SU-DHL-6 (cell line): ENCODE measurements around the gene SYNDIG1.

Source experiments
- H2AFZ ChIP-seq: fragments of 200-600 bp; sonication (generic); 2 replicates; pipeline ENCODE4 v1.6.1; 2014; ENCODE audit warnings: low read depth, mild to moderate bottlenecking, moderate library complexity, mixed read lengths, antibody characterized with exemption, low read length; ENCODE audit not compliant: severe bottlenecking
- H3F3A ChIP-seq: fragments of 200-600 bp; shearing (Covaris generic); 2 replicates; pipeline ENCODE4 v1.6.0; 2016; ENCODE audit warnings: antibody characterized with exemption, mild to moderate bottlenecking; ENCODE audit not compliant: insufficient read depth
- H3K27ac ChIP-seq: fragments of 200-600 bp; sonication (generic); 2 replicates; pipeline ENCODE4 v1.5.1; 2016; ENCODE audit warnings: low read depth, mild to moderate bottlenecking, low read length, moderate library complexity, mixed read lengths
- H3K27me3 ChIP-seq: fragments of 200-600 bp; sonication (generic), shearing (Covaris generic); 2 replicates; pipeline ENCODE4 v1.6.0; 2014; ENCODE audit warnings: mild to moderate bottlenecking, low read length
- H3K36me3 ChIP-seq: fragments of 200-600 bp; sonication (generic); 2 replicates; pipeline ENCODE4 v1.6.1; 2014; ENCODE audit warnings: mild to moderate bottlenecking, low read length, mixed read lengths
- H3K4me2 ChIP-seq: fragments of 300-600, 200-600 bp; shearing (Covaris generic), sonication (generic); 2 replicates; pipeline ENCODE4 v1.6.0; 2014; ENCODE audit warnings: low read length, low read depth, mild to moderate bottlenecking; ENCODE audit not compliant: poor library complexity, severe bottlenecking
- H3K4me3 ChIP-seq: fragments of 200-600 bp; sonication (generic); 2 replicates; pipeline ENCODE4 v1.5.1; 2014; ENCODE audit warnings: antibody characterized with exemption, low read length, mild to moderate bottlenecking, mixed read lengths; ENCODE audit not compliant: insufficient read depth, poor library complexity, severe bottlenecking
- H3K79me2 ChIP-seq: fragments of 200-600 bp; sonication (generic); 2 replicates; pipeline ENCODE4 v1.6.1; 2014; ENCODE audit warnings: mild to moderate bottlenecking, low read length, moderate library complexity; ENCODE audit not compliant: insufficient read depth
- H3K9ac ChIP-seq: fragments of 200-600 bp; sonication (generic); 2 replicates; pipeline ENCODE4 v1.7.0; 2014; ENCODE audit warnings: mild to moderate bottlenecking, low read length
- H3K9me2 ChIP-seq: fragments of 200-600 bp; sonication (generic); replicated peaks from 2 replicates; pipeline ENCODE4 v1.6.1; 2014; ENCODE audit warnings: low read length; ENCODE audit not compliant: insufficient read depth
- H3K9me3 ChIP-seq: fragments of 200-600 bp; sonication (generic); 2 replicates; pipeline ENCODE4 v1.6.1; 2014; ENCODE audit warnings: low read length, mixed read lengths; ENCODE audit not compliant: insufficient read depth
- H4K20me1 ChIP-seq: fragments of 200-600 bp; sonication (generic); 2 replicates; pipeline ENCODE4 v1.6.1; 2014; ENCODE audit warnings: low read depth, mild to moderate bottlenecking, antibody characterized with exemption, low read length, moderate library complexity, mixed read lengths
- EZH2phosphoT487 ChIP-seq: fragments of 200-600 bp; sonication (generic), shearing (Covaris generic); conservative IDR thresholded peaks from 2 replicates; pipeline ENCODE4 v1.6.1; 2018; ENCODE audit warnings: mild to moderate bottlenecking, antibody characterized with exemption, low read length, moderate library complexity, mixed read lengths
- TF ChIP-seq, protein P1 (sequence below): fragments of 200-600 bp; sonication (generic); IDR thresholded peaks from one replicate; pipeline ENCODE4 v1.5.1; 2017; ENCODE audit warnings: antibody characterized with exemption, mild to moderate bottlenecking, low read length, moderate library complexity; ENCODE audit not compliant: insufficient read depth, poor library complexity, severe bottlenecking

The SYNDIG1 gene

GRCh38 chr20:24444526-24445190 lies 24.8 kb upstream of the SYNDIG1 start:
- no peak overlapping the region for H3K27ac ChIP-seq
- no peaks in the 10 kb centered on the region for H3K79me2 ChIP-seq
- no peak overlapping the region for H3K4me2 ChIP-seq
- H3K4me3 ChIP-seq: no peak overlapping the region
- H4K20me1 ChIP-seq: no peaks in the 10 kb centered on the region
- H3K27me3 ChIP-seq: no peaks in the 10 kb centered on the region
- no peaks in the 10 kb centered on the region for H3K9me3 ChIP-seq
- no peak overlapping the region for H3K9ac ChIP-seq
- H2AFZ ChIP-seq: no peak overlapping the region
- H3K9me2 ChIP-seq: no peaks in the 10 kb centered on the region
- TF ChIP-seq, protein P1, sequence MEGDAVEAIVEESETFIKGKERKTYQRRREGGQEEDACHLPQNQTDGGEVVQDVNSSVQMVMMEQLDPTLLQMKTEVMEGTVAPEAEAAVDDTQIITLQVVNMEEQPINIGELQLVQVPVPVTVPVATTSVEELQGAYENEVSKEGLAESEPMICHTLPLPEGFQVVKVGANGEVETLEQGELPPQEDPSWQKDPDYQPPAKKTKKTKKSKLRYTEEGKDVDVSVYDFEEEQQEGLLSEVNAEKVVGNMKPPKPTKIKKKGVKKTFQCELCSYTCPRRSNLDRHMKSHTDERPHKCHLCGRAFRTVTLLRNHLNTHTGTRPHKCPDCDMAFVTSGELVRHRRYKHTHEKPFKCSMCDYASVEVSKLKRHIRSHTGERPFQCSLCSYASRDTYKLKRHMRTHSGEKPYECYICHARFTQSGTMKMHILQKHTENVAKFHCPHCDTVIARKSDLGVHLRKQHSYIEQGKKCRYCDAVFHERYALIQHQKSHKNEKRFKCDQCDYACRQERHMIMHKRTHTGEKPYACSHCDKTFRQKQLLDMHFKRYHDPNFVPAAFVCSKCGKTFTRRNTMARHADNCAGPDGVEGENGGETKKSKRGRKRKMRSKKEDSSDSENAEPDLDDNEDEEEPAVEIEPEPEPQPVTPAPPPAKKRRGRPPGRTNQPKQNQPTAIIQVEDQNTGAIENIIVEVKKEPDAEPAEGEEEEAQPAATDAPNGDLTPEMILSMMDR: no peak
- TF ChIP-seq EZH2phosphoT487: no peak
- H3F3A ChIP-seq: no peaks in the 10 kb centered on the region
- H3K36me3 ChIP-seq: no peaks in the 10 kb centered on the region

GRCh38 chr20:24445510-24446170 lies 23.8 kb upstream of the SYNDIG1 start:
- no peak overlapping the region for H3K4me3 ChIP-seq
- no peaks in the 10 kb centered on the region for H3K9me3 ChIP-seq
- no peaks in the 10 kb centered on the region for H3K79me2 ChIP-seq
- H2AFZ ChIP-seq: no peak overlapping the region
- H3K4me2 ChIP-seq: no peak overlapping the region
- H4K20me1 ChIP-seq: no peaks in the 10 kb centered on the region
- no peak for TF ChIP-seq EZH2phosphoT487
- TF ChIP-seq, protein P1: no peak
- H3F3A ChIP-seq: no peaks in the 10 kb centered on the region
- no peak overlapping the region for H3K27ac ChIP-seq
- H3K36me3 ChIP-seq: no peaks in the 10 kb centered on the region
- no peaks in the 10 kb centered on the region for H3K27me3 ChIP-seq
- no peaks in the 10 kb centered on the region for H3K9me2 ChIP-seq
- H3K9ac ChIP-seq: no peak overlapping the region

DNA sequence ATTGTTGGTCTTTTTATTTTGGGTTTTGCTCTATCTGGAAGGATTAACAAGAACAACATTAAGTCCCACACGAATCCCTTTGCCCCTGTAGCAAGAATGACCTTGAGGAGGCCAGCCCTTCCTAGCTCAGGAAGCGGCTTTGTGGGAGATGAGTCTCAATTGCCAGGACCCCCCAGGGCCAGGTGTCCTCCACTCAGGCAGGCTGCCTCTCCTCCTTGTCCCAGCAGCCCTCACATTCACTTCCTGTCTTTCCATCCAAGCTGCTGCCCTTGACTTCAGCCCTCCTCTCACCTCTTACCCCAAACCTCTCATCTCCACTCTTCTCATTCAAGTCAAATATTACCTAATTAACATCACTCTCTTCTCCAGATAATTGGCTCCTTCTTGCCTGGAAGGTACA lies 22.6 kb upstream of the SYNDIG1 start:
- TF ChIP-seq, protein P1: no peak
- TF ChIP-seq EZH2phosphoT487: no peak

More for the DNA sequence above, 22.6 kb upstream of the SYNDIG1 start:
- no peak overlapping the region for H2AFZ ChIP-seq
- no peaks in the 10 kb centered on the region for H3K9me3 ChIP-seq
- H3K4me3 ChIP-seq: no peak overlapping the region
- no peaks in the 10 kb centered on the region for H4K20me1 ChIP-seq
- no peaks in the 10 kb centered on the region for H3K36me3 ChIP-seq
- H3K9me2 ChIP-seq: no peaks in the 10 kb centered on the region
- H3K9ac ChIP-seq: no peak overlapping the region
- H3K4me2 ChIP-seq: no peak overlapping the region
- no peaks in the 10 kb centered on the region for H3K27me3 ChIP-seq
- no peaks in the 10 kb centered on the region for H3F3A ChIP-seq
- H3K27ac ChIP-seq: no peak overlapping the region
- H3K79me2 ChIP-seq: no peaks in the 10 kb centered on the region
